Body of pancreas (tissue), 4 donors: Measurements from ENCODE around the gene LEAP2.

Experiments used
- CTCF ChIP-seq, 7 experiments: fragments of 450-650 bp in 4 of 7; fragments of 200-600 bp in 3 of 7; sonication (generic) in 3 of 7; IDR thresholded peaks; one replicate each; pipeline ENCODE4 v1.5.1; 2016 to 2019; ENCODE audit warnings: antibody characterized with exemption in 7 of 7
- POLR2A ChIP-seq, 3 donors: fragments of 450-650 bp; IDR thresholded peaks; one replicate each; pipeline ENCODE4 v1.6.1; 2016; ENCODE audit warnings: antibody characterized with exemption in 3 of 3, mild to moderate bottlenecking in 2 of 3

- TF ChIP-seq CTCF (IDR thresholded peaks at IDR 0.05) (no peak), POLR2A (IDR thresholded peaks at IDR 0.05) (no peak)
These were observed 1.8 kb upstream of the LEAP2 start for GRCh38 chr5:132871459-132872284.
